ENCODE measurements around the gene ZNF772.
"Not testable (repeated sequence)": the region's sequence is repeated elsewhere in the genome, so short reads cannot be mapped to it uniquely, and the experiment has no call there.

ZNF772 gene

GRCh38 chr19:57477191-57478008 is at the start of gene ZNF772:
Gene ZNF772, minus strand, starts transcription at chr19:57477566. Its CDS starts 257 bp downstream, at chr19:57477309.
- Histone ChIP-seq H3K9me3 (ENCODE audit: control insufficient read depth in 2 of 2, low read length in 2 of 2) (peaks cover 48 to 53% of the 10 kb centered on the region in 2 donors), H3K36me3 (ENCODE audit: control insufficient read depth in 2 of 2, insufficient read depth in 2 of 2, low read length in 2 of 2) (peaks cover 36 to 38% of the 10 kb centered on the region in 2 donors), H3K27me3 (ENCODE audit: control insufficient read depth in 1 of 2, insufficient read depth in 2 of 2, low read length in 2 of 2) (no peaks in the 10 kb centered on the region), H3K4me3 (ENCODE audit: low read length in 2 of 2) (peak within 1 kb of the TSS; percentile 98 to 99), H3K4me1 (ENCODE audit: control insufficient read depth, insufficient read depth, low read length) (peaks cover 10% of the 10 kb centered on the region), H3K27ac (ENCODE audit: low read length) (peak within 1 kb of the TSS; percentile 87), H3K9ac (ENCODE audit: low read length in 2 of 2) (peak within 1 kb of the TSS; percentile 77 to 95)

DNA sequence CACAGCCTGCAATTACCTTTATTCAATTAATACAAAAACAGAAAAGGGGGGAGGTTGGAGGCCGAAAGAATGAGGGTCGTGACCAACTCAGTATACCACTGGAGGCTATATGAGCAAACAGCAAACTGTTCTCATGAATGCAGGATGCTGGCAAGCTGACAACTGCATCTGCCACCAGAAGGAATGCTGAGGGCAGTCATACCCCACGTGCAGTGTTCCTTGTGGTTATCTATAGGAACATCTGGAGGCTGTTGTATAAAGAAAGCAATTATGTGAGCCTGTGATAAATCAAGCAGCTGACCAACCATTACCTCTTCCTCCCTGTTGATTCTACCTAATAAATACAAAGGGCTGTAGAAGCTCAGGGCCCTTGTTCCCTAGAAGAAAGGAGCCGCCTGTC is 40.7 kb upstream of the ZNF772 start:
- Histone ChIP-seq H3K36me3 (ENCODE audit: control insufficient read depth in 2 of 2, insufficient read depth in 2 of 2, low read length in 2 of 2) (peaks cover 30 to 32% of the 10 kb centered on the region in 2 donors), H3K9me3 (ENCODE audit: control insufficient read depth in 2 of 2, low read length in 2 of 2) (peaks cover 17 to 18% of the 10 kb centered on the region in 2 donors)
- H3K27ac ChIP-seq (ENCODE audit: low read length); H3K4me3 ChIP-seq (ENCODE audit: low read length in 2 of 2); H3K9ac ChIP-seq (ENCODE audit: low read length in 2 of 2); H3K4me1 ChIP-seq (ENCODE audit: control insufficient read depth, insufficient read depth, low read length); H3K27me3 ChIP-seq (ENCODE audit: control insufficient read depth in 1 of 2, insufficient read depth in 2 of 2, low read length in 2 of 2): not testable (repeated sequence)

DNA sequence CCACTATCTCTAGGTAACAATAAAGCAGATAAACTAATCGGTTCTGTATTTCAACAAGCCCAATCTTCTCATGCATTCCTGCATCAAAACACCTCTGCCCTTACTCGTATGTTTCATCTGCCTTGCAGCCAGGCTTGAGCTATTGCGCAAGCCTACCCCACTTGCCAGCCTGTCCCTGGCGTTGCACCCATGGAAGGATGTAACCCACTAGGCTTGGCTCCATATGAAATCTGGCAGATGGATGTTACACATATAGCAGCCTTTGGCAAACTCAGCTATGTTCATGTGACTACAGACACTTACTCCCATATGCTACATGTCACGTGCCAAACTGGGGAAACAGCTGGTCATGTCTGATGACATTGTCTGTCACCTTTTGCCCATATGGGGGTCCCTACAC is 37.9 kb upstream of the ZNF772 start:
- Histone ChIP-seq H3K27ac (ENCODE audit: low read length) (no peak overlapping the region), H3K9me3 (ENCODE audit: control insufficient read depth in 2 of 2, low read length in 2 of 2) (peaks cover 24 to 25% of the 10 kb centered on the region in 2 donors), H3K9ac (ENCODE audit: low read length in 2 of 2) (no peak overlapping the region), H3K27me3 (ENCODE audit: control insufficient read depth in 1 of 2, insufficient read depth in 2 of 2, low read length in 2 of 2) (no peaks in the 10 kb centered on the region), H3K4me1 (ENCODE audit: control insufficient read depth, insufficient read depth, low read length) (no peaks in the 10 kb centered on the region), H3K36me3 (ENCODE audit: control insufficient read depth in 2 of 2, insufficient read depth in 2 of 2, low read length in 2 of 2) (peaks cover 32 to 36% of the 10 kb centered on the region in 2 donors), H3K4me3 (ENCODE audit: low read length in 2 of 2) (no peak overlapping the region)

GRCh38 chr19:57512845-57513244 is 35.5 kb upstream of the ZNF772 start:
- peaks cover 24% of the 10 kb centered on the region in 2 donors for H3K9me3 ChIP-seq (ENCODE audit: control insufficient read depth in 2 of 2, low read length in 2 of 2)
- H3K36me3 ChIP-seq (ENCODE audit: control insufficient read depth in 2 of 2, insufficient read depth in 2 of 2, low read length in 2 of 2) = peaks cover 35 to 36% of the 10 kb centered on the region in 2 donors
- H3K9ac ChIP-seq (ENCODE audit: low read length in 2 of 2) = no peak overlapping the region

GRCh38 chr19:57511484-57511883 is 34.1 kb upstream of the ZNF772 start:
- Histone ChIP-seq H3K4me3 (ENCODE audit: low read length in 2 of 2) (no peak overlapping the region), H3K36me3 (ENCODE audit: control insufficient read depth in 2 of 2, insufficient read depth in 2 of 2, low read length in 2 of 2) (peaks cover 40 to 46% of the 10 kb centered on the region in 2 donors), H3K9me3 (ENCODE audit: control insufficient read depth in 2 of 2, low read length in 2 of 2) (peaks cover 19 to 24% of the 10 kb centered on the region in 2 donors), H3K4me1 (ENCODE audit: control insufficient read depth, insufficient read depth, low read length) (no peaks in the 10 kb centered on the region), H3K27me3 (ENCODE audit: control insufficient read depth in 1 of 2, insufficient read depth in 2 of 2, low read length in 2 of 2) (no peaks in the 10 kb centered on the region), H3K9ac (ENCODE audit: low read length in 2 of 2) (no peak overlapping the region), H3K27ac (ENCODE audit: low read length) (no peak overlapping the region)

More at GRCh38 chr19:57512845-57513244, 35.5 kb upstream of the ZNF772 start:
- no peaks in the 10 kb centered on the region for H3K27me3 ChIP-seq (ENCODE audit: control insufficient read depth in 1 of 2, insufficient read depth in 2 of 2, low read length in 2 of 2)
- no peaks in the 10 kb centered on the region for H3K4me1 ChIP-seq (ENCODE audit: control insufficient read depth, insufficient read depth, low read length)
- no peak overlapping the region for H3K27ac ChIP-seq (ENCODE audit: low read length)
- H3K4me3 ChIP-seq (ENCODE audit: low read length in 2 of 2) = peak overlapping the region in 1 of 2 donors; percentile 37

DNA sequence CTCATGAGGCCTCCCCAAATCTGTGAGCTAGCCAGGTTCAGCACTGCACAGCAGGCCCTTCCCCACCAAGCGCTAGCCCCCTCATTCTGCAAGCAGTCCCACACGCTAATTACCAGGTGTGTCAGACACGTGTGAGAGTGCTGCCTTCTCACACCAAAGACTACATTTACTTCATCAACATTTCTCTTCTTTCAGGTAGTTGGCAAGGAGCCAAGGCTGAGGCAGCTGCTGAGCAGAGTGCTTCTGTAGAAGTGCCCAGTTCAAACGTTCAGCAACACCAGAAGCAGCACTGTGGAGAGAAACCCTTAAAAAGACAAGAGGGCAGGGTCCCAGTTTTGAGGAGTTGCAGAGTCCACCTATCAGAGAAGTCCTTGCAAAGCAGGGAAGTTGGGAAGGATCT is 28.8 kb upstream of the ZNF772 start:
- H3K9ac ChIP-seq (ENCODE audit: low read length in 2 of 2) = no peak overlapping the region
- peaks cover 30 to 36% of the 10 kb centered on the region in 2 donors for H3K36me3 ChIP-seq (ENCODE audit: control insufficient read depth in 2 of 2, insufficient read depth in 2 of 2, low read length in 2 of 2)
- H3K27me3 ChIP-seq (ENCODE audit: control insufficient read depth in 1 of 2, insufficient read depth in 2 of 2, low read length in 2 of 2) = no peaks in the 10 kb centered on the region
- no peak overlapping the region for H3K4me3 ChIP-seq (ENCODE audit: low read length in 2 of 2)
- peaks cover 0 to 9% of the 10 kb centered on the region in 2 donors for H3K9me3 ChIP-seq (ENCODE audit: control insufficient read depth in 2 of 2, low read length in 2 of 2)
- no peak overlapping the region for H3K27ac ChIP-seq (ENCODE audit: low read length)
- H3K4me1 ChIP-seq (ENCODE audit: control insufficient read depth, insufficient read depth, low read length) = no peaks in the 10 kb centered on the region

GRCh38 chr19:57500400-57500799 is 23.0 kb upstream of the ZNF772 start:
- peak overlapping the region; percentile 50 to 68 for H3K4me3 ChIP-seq (ENCODE audit: low read length in 2 of 2)
- H3K36me3 ChIP-seq (ENCODE audit: control insufficient read depth in 2 of 2, insufficient read depth in 2 of 2, low read length in 2 of 2) = peaks cover 6 to 14% of the 10 kb centered on the region in 2 donors
- not testable (repeated sequence) for H3K27me3 ChIP-seq (ENCODE audit: control insufficient read depth in 1 of 2, insufficient read depth in 2 of 2, low read length in 2 of 2); H3K4me1 ChIP-seq (ENCODE audit: control insufficient read depth, insufficient read depth, low read length); H3K27ac ChIP-seq (ENCODE audit: low read length); H3K9me3 ChIP-seq (ENCODE audit: control insufficient read depth in 2 of 2, low read length in 2 of 2)
- peak overlapping the region; percentile 36 to 41 for H3K9ac ChIP-seq (ENCODE audit: low read length in 2 of 2)

- not testable (repeated sequence) for H3K4me1 ChIP-seq (ENCODE audit: control insufficient read depth, insufficient read depth, low read length); H3K27me3 ChIP-seq (ENCODE audit: control insufficient read depth in 1 of 2, insufficient read depth in 2 of 2, low read length in 2 of 2); H3K9me3 ChIP-seq (ENCODE audit: control insufficient read depth in 2 of 2, low read length in 2 of 2)
- peak within 1 kb of the TSS; percentile 53 for H3K27ac ChIP-seq (ENCODE audit: low read length)
- peak within 1 kb of the TSS; percentile 56 to 86 for H3K4me3 ChIP-seq (ENCODE audit: low read length in 2 of 2)
- peak within 1 kb of the TSS; percentile 68 to 71 for H3K9ac ChIP-seq (ENCODE audit: low read length in 2 of 2)
- peaks cover 2 to 12% of the 10 kb centered on the region in 2 donors for H3K36me3 ChIP-seq (ENCODE audit: control insufficient read depth in 2 of 2, insufficient read depth in 2 of 2, low read length in 2 of 2)
Measured at GRCh38 chr19:57499680-57500395, 22.5 kb upstream of the ZNF772 start, which contains the start of gene ZNF773. Gene ZNF773, plus strand, starts transcription at chr19:57499938. Its CDS starts 143 bp downstream, at chr19:57500081.

DNA sequence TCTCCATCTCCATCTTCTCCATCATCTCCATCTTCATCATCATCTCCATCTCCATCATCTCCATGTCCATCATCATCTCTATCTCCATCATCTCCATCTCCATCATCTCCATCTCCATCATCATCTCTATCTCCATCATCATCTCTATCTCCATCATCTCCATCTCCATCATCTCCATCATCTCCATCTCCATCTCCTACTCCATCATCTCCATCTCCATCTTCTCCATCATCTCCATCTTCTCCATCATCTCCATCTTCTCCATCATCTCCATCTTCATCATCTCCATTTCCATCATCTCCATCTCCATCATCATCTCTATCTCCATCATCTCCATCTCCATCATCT is 21.9 kb upstream of the ZNF772 start:
- not testable (repeated sequence) for H3K9me3 ChIP-seq (ENCODE audit: control insufficient read depth in 2 of 2, low read length in 2 of 2); H3K27me3 ChIP-seq (ENCODE audit: control insufficient read depth in 1 of 2, insufficient read depth in 2 of 2, low read length in 2 of 2); H3K36me3 ChIP-seq (ENCODE audit: control insufficient read depth in 2 of 2, insufficient read depth in 2 of 2, low read length in 2 of 2); H3K4me3 ChIP-seq (ENCODE audit: low read length in 2 of 2); H3K4me1 ChIP-seq (ENCODE audit: control insufficient read depth, insufficient read depth, low read length); H3K27ac ChIP-seq (ENCODE audit: low read length); H3K9ac ChIP-seq (ENCODE audit: low read length in 2 of 2)

- not testable (repeated sequence) for H3K4me1 ChIP-seq (ENCODE audit: control insufficient read depth, insufficient read depth, low read length); H3K27ac ChIP-seq (ENCODE audit: low read length); H3K9me3 ChIP-seq (ENCODE audit: control insufficient read depth in 2 of 2, low read length in 2 of 2); H3K9ac ChIP-seq (ENCODE audit: low read length in 2 of 2); H3K27me3 ChIP-seq (ENCODE audit: control insufficient read depth in 1 of 2, insufficient read depth in 2 of 2, low read length in 2 of 2)
- H3K36me3 ChIP-seq (ENCODE audit: control insufficient read depth in 2 of 2, insufficient read depth in 2 of 2, low read length in 2 of 2) = peaks cover 17 to 19% of the 10 kb centered on the region in 2 donors
- H3K4me3 ChIP-seq (ENCODE audit: low read length in 2 of 2) = peak overlapping the region; percentile 43 to 54
Measured at GRCh38 chr19:57488299-57488644, 10.9 kb upstream of the ZNF772 start.
